Gastroesophageal sphincter (tissue), 3 donors: ENCODE measurements around the gene PDK3.

Source experiments
- CTCF ChIP-seq, 4 experiments: fragments of 200-600 bp in 2 of 4; fragments of 450-650 bp in 2 of 4; sonication (generic) in 1 of 4; IDR thresholded peaks; one replicate each; pipeline ENCODE4 v1.5.1; 2017 to 2019; ENCODE audit warnings: antibody characterized with exemption in 4 of 4, mild to moderate bottlenecking in 2 of 4, moderate library complexity in 2 of 4
- EP300 ChIP-seq: sonication (generic); formaldehyde crosslinking; IDR thresholded peaks from one replicate; pipeline ENCODE4 v1.6.1; 2017; ENCODE audit warnings: antibody characterized with exemption, mild to moderate bottlenecking
- POLR2A ChIP-seq, 2 donors: fragments of 450-650 bp; IDR thresholded peaks; one replicate each; pipeline ENCODE4 v1.6.1; 2017; ENCODE audit warnings: antibody characterized with exemption in 2 of 2, mild to moderate bottlenecking in 2 of 2, moderate library complexity in 1 of 2
- POLR2AphosphoS5 ChIP-seq: sonication (generic); formaldehyde crosslinking; IDR thresholded peaks from one replicate; pipeline ENCODE4 v1.6.1; 2017; ENCODE audit warnings: antibody characterized with exemption

- TF ChIP-seq EP300 (no peak), POLR2A (IDR thresholded peaks at IDR 0.05) (no peak), CTCF (IDR thresholded peaks at IDR 0.05) (no peak), POLR2AphosphoS5 (no peak)
These were observed 413 bp downstream of the PDK3 start for GRCh38 chrX:24465532-24465865.
